ENCODE data around the gene FBLIM1.

The FBLIM1 gene

DNA sequence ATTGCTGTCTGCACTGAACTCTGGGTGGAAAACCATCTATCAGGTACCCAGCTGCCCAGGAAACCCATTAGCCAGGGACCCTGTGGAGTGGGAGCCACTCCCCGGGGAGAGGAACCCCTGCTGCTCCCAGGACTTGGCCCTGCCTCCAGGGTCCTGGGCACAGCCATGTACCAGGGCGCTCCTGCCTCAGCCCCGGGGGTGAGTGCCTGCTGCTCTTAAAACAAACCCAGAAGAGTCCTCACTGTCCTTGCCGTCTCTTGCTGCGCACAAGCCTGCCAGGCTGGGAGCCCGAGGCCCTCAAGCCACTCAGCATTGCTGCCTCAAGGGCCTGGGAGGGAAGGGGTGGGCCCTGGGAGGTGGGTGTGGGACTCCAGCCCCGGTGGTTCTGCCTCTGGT is 25.9 kb upstream of the FBLIM1 start:
- Histone ChIP-seq H3K9ac (ENCODE audit: low read length) (no peak overlapping the region), H3K4me1 (ENCODE audit: control insufficient read depth, insufficient read depth, low read length) (no peaks in the 10 kb centered on the region), H3K27ac (ENCODE audit: low read depth, low read length) (no peak overlapping the region), H3K27me3 (ENCODE audit: control insufficient read depth, insufficient read depth, low read length) (no peaks in the 10 kb centered on the region), H3K4me3 (ENCODE audit: low read depth, low read length) (no peak overlapping the region), H3K9me3 (ENCODE audit: control insufficient read depth, insufficient read depth, low read depth, low read length) (no peaks in the 10 kb centered on the region), H3K36me3 (ENCODE audit: control insufficient read depth, insufficient read depth, low read length) (peaks cover 67% of the 10 kb centered on the region)

- no peaks in the 10 kb centered on the region for H3K4me1 ChIP-seq (ENCODE audit: control insufficient read depth, insufficient read depth, low read length)
- no peaks in the 10 kb centered on the region for H3K27me3 ChIP-seq (ENCODE audit: control insufficient read depth, insufficient read depth, low read length)
- no peak overlapping the region for H3K27ac ChIP-seq (ENCODE audit: low read depth, low read length)
- H3K9ac ChIP-seq (ENCODE audit: low read length), result no peak overlapping the region
- H3K36me3 ChIP-seq (ENCODE audit: control insufficient read depth, insufficient read depth, low read length), result peaks cover 61% of the 10 kb centered on the region
- H3K9me3 ChIP-seq (ENCODE audit: control insufficient read depth, insufficient read depth, low read depth, low read length), result no peaks in the 10 kb centered on the region
- no peak overlapping the region for H3K4me3 ChIP-seq (ENCODE audit: low read depth, low read length)
Observed at GRCh38 chr1:15733218-15733725, 25.3 kb upstream of the FBLIM1 start.

DNA sequence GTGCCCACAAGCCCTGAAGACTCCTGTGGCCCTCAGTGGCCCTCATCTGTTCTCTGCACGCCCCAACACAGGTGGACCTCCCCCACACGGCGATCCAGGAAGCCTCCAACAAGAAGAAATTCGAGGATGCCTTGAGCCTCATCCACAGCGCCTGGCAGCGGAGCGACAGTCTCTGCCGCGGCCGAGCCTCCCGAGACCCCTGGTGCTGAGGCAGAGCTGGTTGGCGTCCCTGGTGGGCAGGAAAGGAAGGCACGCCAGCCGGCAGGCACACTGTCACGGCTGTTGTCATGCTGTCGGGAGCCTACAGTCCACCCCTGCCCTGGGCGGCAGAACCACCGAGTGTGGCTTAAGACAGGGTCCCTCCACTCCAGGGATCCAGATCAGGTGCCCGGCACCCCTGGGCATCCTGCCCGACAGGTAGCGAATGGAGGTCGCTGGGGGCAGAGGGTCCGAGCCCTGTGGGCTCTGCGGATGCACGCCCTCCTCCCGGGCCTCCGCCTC is 24.8 kb upstream of the FBLIM1 start:
- Histone ChIP-seq H3K9ac (ENCODE audit: low read length) (no peak overlapping the region), H3K4me3 (ENCODE audit: low read depth, low read length) (no peak overlapping the region), H3K9me3 (ENCODE audit: control insufficient read depth, insufficient read depth, low read depth, low read length) (no peaks in the 10 kb centered on the region), H3K4me1 (ENCODE audit: control insufficient read depth, insufficient read depth, low read length) (no peaks in the 10 kb centered on the region), H3K36me3 (ENCODE audit: control insufficient read depth, insufficient read depth, low read length) (peaks cover 56% of the 10 kb centered on the region), H3K27me3 (ENCODE audit: control insufficient read depth, insufficient read depth, low read length) (no peaks in the 10 kb centered on the region), H3K27ac (ENCODE audit: low read depth, low read length) (no peak overlapping the region)

- H3K4me1 ChIP-seq (ENCODE audit: control insufficient read depth, insufficient read depth, low read length), result no peaks in the 10 kb centered on the region
- H3K27ac ChIP-seq (ENCODE audit: low read depth, low read length), result no peak overlapping the region
- H3K27me3 ChIP-seq (ENCODE audit: control insufficient read depth, insufficient read depth, low read length), result no peaks in the 10 kb centered on the region
- H3K36me3 ChIP-seq (ENCODE audit: control insufficient read depth, insufficient read depth, low read length), result peaks cover 51% of the 10 kb centered on the region
- H3K9me3 ChIP-seq (ENCODE audit: control insufficient read depth, insufficient read depth, low read depth, low read length), result no peaks in the 10 kb centered on the region
- no peak overlapping the region for H3K4me3 ChIP-seq (ENCODE audit: low read depth, low read length)
- no peak overlapping the region for H3K9ac ChIP-seq (ENCODE audit: low read length)
Observed at GRCh38 chr1:15734296-15734695, 24.3 kb upstream of the FBLIM1 start.

GRCh38 chr1:15734901-15735300 is 23.7 kb upstream of the FBLIM1 start:
- Histone ChIP-seq H3K36me3 (ENCODE audit: control insufficient read depth, insufficient read depth, low read length) (peaks cover 46% of the 10 kb centered on the region), H3K27me3 (ENCODE audit: control insufficient read depth, insufficient read depth, low read length) (no peaks in the 10 kb centered on the region), H3K27ac (ENCODE audit: low read depth, low read length) (no peak overlapping the region), H3K4me1 (ENCODE audit: control insufficient read depth, insufficient read depth, low read length) (no peaks in the 10 kb centered on the region), H3K4me3 (ENCODE audit: low read depth, low read length) (no peak overlapping the region), H3K9ac (ENCODE audit: low read length) (no peak overlapping the region), H3K9me3 (ENCODE audit: control insufficient read depth, insufficient read depth, low read depth, low read length) (no peaks in the 10 kb centered on the region)

DNA sequence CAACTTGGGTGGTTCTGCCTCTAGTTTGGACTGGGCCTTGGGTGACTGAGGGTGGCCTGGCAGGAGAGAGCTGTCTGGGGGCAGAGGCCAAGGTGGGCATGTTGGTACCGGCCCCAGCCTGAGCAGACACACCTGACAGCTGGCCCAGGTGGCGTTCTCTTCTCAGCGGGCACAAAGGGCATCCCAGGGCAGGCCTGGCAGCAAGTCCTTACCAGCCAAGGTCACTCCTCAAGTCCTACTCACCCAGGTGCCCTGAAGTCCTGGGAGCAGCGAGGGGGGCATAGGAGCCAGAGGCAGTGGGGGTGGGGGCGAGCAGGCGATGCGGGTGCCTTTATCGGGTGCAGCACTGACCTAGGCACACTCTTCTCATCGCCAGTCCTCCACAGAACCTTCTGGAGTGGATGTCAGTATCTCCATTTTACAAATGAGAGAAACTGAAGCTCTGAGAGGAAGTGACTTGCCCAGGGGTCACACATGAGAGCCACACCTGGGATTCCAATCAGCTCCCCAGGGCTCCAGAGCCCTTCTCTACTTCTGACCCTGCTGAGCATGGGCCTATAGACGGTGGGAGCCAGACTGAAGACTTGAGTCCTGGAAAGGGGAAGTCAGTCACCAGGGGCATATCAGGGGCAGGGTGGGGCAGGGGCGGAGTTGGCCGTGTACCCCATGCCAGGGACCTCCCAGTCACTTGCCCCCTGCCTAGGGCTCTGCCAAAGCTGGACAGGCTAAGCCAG is 23.1 kb upstream of the FBLIM1 start:
- Histone ChIP-seq H3K9me3 (ENCODE audit: control insufficient read depth, insufficient read depth, low read depth, low read length) (no peaks in the 10 kb centered on the region), H3K36me3 (ENCODE audit: control insufficient read depth, insufficient read depth, low read length) (peaks cover 44% of the 10 kb centered on the region), H3K9ac (ENCODE audit: low read length) (no peak overlapping the region), H3K4me3 (ENCODE audit: low read depth, low read length) (no peak overlapping the region), H3K27ac (ENCODE audit: low read depth, low read length) (no peak overlapping the region), H3K27me3 (ENCODE audit: control insufficient read depth, insufficient read depth, low read length) (no peaks in the 10 kb centered on the region), H3K4me1 (ENCODE audit: control insufficient read depth, insufficient read depth, low read length) (no peaks in the 10 kb centered on the region)

DNA sequence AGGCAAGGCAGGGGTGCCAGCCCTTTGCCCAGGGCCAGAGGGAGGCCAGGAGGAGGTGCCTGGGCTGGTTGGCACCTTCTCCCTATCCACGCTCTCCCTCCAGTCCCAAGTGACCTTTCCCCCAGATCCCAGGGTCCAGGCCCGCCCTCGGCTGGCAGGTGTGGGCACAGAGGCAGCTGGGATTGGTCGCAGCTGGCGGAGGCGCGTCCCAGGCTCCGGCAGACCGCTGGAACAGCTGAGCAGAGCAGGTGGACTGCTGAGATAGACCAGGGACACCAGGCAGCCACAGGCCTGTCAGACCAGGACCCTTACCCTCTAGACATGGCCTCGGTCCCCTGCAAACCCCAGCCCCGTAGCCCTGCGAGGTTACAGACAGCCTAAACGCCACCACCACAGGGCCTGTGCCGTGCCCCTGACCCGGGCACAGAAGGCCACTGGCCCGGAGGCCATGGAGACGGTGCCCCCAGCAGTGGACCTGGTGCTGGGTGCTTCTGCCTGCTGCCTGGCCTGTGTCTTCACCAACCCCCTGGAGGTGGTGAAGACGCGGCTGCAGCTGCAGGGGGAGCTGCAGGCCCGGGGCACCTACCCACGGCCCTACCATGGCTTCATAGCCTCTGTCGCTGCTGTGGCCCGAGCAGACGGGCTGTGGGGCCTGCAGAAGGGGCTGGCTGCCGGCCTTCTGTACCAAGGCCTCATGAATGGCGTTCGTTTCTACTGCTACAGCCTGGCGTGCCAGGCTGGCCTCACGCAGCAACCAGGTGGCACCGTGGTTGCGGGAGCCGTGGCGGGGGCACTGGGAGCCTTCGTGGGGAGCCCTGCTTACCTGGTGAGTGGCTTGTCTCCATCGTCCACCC is 22.3 kb upstream of the FBLIM1 start, which contains the start of gene SLC25A34:
Gene SLC25A34 (plus strand): TSS at position 221 of the 854 bp plus-strand sequence. CDS start 228 bp downstream, at position 449.
- H3K9ac ChIP-seq (ENCODE audit: low read length), result no peak within 1 kb of the TSS
- no peaks in the 10 kb centered on the region for H3K27me3 ChIP-seq (ENCODE audit: control insufficient read depth, insufficient read depth, low read length)
- H3K9me3 ChIP-seq (ENCODE audit: control insufficient read depth, insufficient read depth, low read depth, low read length), result no peaks in the 10 kb centered on the region
- H3K4me3 ChIP-seq (ENCODE audit: low read depth, low read length), result no peak within 1 kb of the TSS
- H3K27ac ChIP-seq (ENCODE audit: low read depth, low read length), result no peak within 1 kb of the TSS
- H3K36me3 ChIP-seq (ENCODE audit: control insufficient read depth, insufficient read depth, low read length), result peaks cover 36% of the 10 kb centered on the region
- no peaks in the 10 kb centered on the region for H3K4me1 ChIP-seq (ENCODE audit: control insufficient read depth, insufficient read depth, low read length)

DNA sequence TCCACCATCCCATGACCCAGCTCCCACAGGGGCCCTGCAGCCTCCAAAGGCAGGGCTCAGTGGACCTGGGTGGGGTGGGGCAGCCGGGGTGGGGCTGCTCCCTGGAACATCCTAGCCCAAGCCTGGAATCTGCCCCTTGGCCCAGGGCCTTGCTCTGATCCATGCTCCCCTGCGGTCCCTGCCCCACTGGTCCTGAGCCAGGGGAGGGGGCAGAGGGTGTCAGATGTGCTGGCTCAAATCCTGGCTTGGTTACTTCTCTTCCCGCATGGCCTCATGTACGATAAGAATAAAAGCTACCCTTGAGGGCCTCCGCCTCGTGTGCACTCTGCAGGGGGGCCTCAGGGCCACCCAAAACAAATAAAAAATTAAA is 21.7 kb upstream of the FBLIM1 start:
- Histone ChIP-seq H3K9me3 (ENCODE audit: control insufficient read depth, insufficient read depth, low read depth, low read length) (no peaks in the 10 kb centered on the region), H3K4me3 (ENCODE audit: low read depth, low read length) (no peak overlapping the region), H3K27me3 (ENCODE audit: control insufficient read depth, insufficient read depth, low read length) (no peaks in the 10 kb centered on the region), H3K27ac (ENCODE audit: low read depth, low read length) (no peak overlapping the region), H3K9ac (ENCODE audit: low read length) (no peak overlapping the region), H3K4me1 (ENCODE audit: control insufficient read depth, insufficient read depth, low read length) (peaks cover 3% of the 10 kb centered on the region), H3K36me3 (ENCODE audit: control insufficient read depth, insufficient read depth, low read length) (peaks cover 30% of the 10 kb centered on the region)

- H3K4me1 ChIP-seq (ENCODE audit: control insufficient read depth, insufficient read depth, low read length), result peaks cover 3% of the 10 kb centered on the region
- H3K4me3 ChIP-seq (ENCODE audit: low read depth, low read length), result no peak overlapping the region
- H3K27ac ChIP-seq (ENCODE audit: low read depth, low read length), result no peak overlapping the region
- no peaks in the 10 kb centered on the region for H3K9me3 ChIP-seq (ENCODE audit: control insufficient read depth, insufficient read depth, low read depth, low read length)
- H3K27me3 ChIP-seq (ENCODE audit: control insufficient read depth, insufficient read depth, low read length), result no peaks in the 10 kb centered on the region
- H3K36me3 ChIP-seq (ENCODE audit: control insufficient read depth, insufficient read depth, low read length), result peaks cover 22% of the 10 kb centered on the region
- no peak overlapping the region for H3K9ac ChIP-seq (ENCODE audit: low read length)
Observed at GRCh38 chr1:15737324-15738319, 21.0 kb upstream of the FBLIM1 start.

GRCh38 chr1:15738416-15739113 is 20.0 kb upstream of the FBLIM1 start:
- no peak overlapping the region for H3K27ac ChIP-seq (ENCODE audit: low read depth, low read length)
- peaks cover 13% of the 10 kb centered on the region for H3K36me3 ChIP-seq (ENCODE audit: control insufficient read depth, insufficient read depth, low read length)
- no peaks in the 10 kb centered on the region for H3K9me3 ChIP-seq (ENCODE audit: control insufficient read depth, insufficient read depth, low read depth, low read length)
- no peak overlapping the region for H3K9ac ChIP-seq (ENCODE audit: low read length)
- peaks cover 3% of the 10 kb centered on the region for H3K4me1 ChIP-seq (ENCODE audit: control insufficient read depth, insufficient read depth, low read length)
- no peak overlapping the region for H3K4me3 ChIP-seq (ENCODE audit: low read depth, low read length)
- H3K27me3 ChIP-seq (ENCODE audit: control insufficient read depth, insufficient read depth, low read length), result no peaks in the 10 kb centered on the region

Data from HUES6 (cell line).